Measurements from ENCODE around the gene SH2D3A.

Gene SH2D3A

DNA sequence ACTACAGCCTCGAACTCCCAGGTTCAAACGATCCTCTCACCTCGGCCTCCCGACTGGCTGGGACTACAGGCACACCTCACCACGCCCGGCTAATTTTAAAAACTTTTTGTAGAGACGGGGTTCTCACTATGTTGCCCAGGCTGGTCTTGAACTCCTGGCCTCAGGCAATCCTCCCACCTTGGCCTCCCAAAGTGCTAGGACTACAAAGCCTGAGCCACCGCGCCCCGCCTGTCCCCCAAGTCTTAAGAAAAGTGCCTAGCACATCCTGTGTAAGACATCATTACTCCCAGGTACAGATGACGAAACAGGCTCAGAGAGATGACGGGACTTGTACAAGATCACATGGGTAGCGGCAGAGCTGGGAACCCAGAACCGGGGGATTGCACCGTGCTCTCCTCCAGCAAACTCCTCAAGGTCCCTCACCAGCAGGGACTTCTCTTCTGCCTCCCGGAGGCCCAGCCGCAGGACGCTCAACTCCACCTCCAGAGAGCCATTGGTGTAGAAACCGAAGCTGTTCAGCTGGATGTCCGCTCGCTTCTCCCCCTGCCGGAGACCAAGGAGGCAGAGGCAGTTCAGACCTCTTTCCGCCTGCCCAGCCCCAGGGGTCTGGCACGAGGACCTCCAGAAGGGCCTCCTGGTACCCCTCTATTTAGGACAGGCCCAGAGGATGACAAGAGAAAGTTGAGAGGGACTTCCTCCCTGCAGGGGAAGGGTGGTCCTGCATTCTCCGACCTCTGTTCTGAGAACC is 30.9 kb downstream of the SH2D3A start:
- peak; percentile 80 for DNase-seq

DNA sequence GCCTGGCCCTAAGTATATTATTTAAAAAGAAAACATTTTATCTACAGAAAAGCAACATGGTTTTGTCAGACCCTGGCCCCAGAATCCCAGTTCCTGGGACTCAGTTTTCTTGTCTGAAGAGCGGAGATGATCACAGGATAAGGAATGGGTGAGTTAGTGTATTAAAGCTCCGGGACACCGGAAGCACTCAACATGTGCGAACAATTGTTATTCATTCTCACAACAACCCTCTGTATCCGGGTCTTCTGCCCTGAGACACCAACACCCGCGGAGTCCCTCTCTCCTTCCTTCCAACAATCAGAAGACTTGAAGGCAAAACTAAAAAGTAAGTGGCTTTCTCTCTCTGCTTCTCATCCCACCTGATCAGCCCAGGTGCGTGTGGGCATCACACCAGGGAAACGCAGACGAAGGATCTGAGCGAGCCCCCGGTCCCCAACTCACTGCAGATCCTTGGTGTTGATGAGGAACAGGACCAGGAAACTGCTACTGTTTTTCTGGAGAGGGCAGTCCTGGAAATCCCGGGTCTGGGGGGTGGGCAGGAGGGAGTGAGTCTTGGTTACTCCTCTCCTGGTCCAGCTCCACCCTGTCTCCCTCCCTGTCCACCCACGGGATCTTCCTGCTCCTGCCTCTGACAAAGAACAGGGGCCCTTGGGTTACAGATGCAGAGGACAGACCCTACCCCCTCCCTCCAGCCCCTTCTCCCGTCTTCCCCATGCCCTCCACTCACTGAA is 31.9 kb downstream of the SH2D3A start:
- no peak for DNase-seq

DNA sequence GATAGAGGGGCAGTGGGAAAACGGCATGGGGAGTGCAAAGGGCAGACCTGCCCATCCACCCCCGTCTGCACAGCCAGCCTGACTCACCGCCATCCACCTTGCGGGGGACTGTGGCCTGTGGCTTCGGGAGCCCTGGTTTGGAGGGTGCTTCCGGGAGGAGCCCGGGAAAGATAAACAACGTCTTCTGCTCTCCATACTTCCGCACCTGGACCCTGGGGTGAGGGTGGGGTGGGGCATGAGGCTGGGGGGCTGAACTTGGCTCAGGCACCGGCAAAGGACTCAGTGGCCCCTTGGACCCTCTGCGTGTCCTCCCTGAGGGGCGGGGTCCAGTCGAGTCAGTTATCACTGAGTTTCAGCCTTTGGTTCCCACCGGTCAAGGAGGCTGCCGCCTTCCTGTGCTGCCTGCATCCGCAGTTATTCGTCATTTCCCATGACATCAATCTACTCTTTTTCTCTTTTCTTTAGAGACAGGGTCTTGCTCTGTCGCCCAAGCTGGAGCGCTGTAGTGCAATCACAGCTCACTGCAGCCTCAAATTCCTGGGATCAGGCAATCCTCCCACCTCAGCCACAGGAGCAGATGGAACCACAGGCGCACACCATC is 33.0 kb downstream of the SH2D3A start:
- DNase-seq, result no peak

DNA sequence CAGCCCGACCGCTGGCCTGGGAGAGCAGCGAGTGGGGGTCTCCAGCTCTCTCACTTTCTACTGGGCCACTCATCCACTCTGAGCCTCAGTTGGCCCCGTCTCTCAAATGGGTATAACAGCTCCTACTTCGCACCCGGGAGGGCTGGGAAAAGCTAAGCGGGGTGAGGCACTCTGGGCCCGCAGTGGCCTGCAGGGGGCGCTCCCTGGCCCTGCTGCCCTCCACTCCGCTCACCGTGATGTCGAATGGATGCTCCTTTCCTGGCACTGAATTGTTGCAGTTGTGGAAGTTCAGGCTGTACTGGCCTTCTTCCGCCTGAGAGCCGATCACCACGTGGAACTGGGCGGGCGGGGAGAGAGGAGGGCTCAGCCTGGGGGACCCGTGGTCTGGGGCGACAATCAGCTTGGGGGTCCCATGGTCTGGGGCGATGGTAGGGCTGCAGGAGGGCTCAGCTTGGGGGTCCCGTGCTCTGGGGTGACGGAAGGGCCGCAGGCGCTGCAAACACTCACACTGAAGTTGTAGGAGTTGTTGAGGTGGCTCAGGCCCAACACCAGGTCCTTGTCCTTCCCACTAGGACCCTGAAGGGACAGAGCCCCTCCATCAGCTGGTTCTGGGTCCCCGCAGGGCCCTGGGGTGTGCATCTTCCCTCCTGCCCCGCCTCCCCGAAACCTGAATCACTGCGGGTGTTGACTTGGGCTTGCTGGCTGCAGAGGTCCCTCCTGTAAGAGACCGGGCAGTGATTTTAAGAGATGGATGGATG is 33.7 kb downstream of the SH2D3A start:
- no peak for DNase-seq

DNA sequence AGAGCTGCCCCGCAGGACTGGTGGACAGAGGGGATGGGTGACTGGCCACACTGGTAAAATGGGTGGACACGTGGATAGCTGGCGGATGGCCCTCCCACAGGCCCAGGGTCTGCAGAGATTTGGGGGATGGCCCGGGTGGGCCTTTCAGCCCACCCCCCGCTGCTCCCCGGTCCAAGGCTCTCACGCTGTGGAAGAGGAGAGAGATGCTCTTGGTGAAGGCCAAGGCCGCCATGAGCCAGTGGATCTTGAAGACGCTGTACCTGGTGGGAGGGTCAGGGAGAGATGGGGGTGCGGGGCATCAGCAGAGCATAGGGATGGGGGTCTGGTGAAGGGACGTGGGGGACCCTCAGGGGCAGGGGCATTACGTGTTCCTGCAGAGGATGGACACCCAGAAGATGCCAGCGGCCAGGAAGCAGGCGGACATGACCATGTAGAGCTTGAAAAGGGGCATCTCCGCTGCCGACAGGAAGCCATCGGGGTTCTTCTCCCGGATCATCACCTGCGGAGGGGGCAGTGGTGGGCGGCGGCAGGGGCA is 34.4 kb downstream of the SH2D3A start:
- no peak for DNase-seq

DNA sequence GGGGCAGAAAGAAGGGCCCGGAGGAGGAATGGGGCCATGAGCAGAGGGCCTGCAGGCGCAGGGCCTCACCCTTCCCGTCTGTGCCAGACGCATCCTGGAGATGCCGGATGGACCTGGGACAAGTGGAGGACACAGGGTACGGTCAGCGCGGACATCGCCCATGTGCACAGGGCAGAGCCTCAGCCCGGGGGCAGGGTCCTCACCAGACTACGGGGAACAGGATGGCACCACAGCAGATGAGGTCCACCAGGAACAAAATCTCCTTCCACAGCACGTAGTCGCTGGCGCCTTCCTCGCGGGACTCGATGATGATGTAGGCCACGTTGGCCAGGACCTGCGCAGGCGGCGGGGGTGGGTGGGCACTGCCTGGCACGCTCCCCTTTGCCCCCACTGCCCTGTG is 35.4 kb downstream of the SH2D3A start:
- DNase-seq, result no peak

DNA sequence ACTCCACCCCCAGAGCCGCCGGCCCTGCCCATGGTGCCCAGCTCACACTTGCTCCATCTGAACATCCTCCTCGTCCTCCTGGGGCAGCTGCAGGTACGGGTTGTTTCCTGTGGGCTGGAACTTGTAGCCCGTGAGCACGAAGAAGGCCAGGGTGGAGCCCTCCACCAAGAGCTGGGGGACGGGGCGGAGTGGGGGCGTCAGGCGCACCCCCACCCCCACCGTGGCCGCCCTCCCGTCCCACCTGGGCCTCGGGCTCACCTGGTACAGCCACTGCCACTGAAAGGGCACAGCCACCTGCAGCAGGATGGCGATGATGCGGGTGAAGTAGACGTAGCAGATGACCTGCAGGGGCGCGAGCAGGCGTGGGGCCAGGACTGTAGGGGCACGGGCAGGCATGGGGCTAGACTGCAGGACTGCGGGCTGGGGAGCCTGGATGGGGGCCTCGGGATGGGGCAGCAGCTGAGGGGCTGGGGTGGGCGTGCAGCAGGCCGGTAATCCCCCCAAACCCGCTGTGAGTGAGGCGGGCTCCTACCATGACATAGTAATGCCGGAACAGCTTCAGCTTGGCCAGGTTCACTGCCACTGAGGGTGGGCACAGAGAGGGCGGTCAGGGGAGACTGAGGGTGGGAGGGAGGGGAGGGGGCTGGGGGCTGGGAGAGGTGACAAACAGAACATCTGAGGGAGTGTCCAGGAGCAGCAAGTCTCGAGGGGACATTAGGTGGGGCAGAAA is 36.1 kb downstream of the SH2D3A start:
- DNase-seq, result no peak

DNA sequence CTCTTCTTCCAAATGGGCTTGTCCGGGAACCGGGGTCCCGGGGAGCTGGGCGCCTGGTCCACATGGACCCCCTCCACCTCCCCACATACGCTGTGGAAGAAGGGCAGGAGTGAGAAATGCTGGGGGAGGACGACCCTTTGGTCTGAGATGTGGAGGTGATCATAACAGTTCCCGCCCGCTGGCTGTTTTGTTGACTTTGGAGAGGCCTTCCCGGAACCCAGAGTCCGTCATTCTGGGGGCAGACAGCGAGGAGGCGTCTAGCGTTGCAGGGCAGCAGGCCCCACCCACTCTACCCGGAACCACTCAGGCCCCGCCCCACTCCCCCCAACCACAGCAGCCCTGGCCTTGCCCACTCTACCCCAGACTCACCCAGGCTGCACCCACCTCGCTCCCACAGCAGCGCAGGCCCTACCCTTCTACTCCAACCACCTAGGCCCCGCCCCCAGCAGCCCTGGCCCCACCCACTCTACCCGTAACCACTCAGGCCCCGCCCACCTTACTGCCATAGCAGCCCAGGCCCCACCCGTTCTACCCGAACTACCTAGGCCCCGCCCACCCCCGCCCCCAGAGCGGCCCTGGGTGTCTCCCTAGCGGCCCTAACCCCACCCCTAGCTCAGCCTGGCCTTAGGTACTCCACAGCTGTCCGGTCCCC is 37.0 kb downstream of the SH2D3A start:
- DNase-seq, result no peak

DNA sequence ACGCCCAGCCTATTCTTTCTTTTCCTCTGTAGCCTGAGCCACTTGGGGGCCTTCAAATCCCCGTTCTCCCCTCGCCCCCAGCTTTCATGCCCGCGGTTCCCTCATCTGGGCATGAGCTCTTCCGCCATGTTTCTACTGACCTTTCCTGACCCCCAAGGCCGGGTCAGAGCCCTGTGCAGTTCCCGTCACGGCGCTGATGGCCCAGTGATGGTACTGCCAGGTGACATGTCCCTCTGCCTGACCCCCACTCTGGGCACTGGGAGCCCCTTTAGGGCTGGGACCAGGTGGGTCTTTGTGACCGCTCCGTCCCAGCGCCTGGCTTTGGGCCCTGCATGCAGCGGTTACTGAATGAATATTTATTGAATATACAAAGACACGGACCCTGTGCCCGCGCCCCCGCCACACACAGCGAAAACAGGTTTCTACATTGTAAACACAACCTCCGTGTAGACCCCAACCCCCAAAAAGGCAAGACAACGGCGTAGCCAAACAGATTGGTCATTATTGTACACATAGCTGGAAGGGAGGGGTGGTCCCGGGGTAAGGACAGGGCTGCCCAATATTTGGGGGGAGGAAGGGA is 37.6 kb downstream of the SH2D3A start:
- DNase-seq, result no peak

DNA sequence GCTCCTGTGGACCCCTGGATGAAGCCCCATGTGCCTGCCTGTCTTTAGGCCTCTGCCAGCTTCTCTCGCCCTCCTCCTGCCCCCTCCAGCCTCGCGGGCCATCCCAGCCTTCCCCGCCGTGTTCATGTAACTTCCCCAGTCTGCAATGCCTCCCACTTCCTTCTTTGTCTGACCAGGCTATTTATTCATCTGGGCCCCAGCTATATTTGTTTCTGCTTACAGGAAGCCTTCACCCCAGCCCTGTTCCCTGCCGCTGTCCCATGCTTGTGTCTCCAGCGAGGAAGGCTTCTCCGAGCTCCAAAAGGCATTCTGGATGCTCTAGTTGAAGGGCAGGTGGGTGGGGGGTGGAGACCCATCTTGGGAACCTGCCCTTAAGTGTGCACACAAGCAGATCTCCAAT is 38.9 kb downstream of the SH2D3A start:
- DNase-seq, result no peak

DNA sequence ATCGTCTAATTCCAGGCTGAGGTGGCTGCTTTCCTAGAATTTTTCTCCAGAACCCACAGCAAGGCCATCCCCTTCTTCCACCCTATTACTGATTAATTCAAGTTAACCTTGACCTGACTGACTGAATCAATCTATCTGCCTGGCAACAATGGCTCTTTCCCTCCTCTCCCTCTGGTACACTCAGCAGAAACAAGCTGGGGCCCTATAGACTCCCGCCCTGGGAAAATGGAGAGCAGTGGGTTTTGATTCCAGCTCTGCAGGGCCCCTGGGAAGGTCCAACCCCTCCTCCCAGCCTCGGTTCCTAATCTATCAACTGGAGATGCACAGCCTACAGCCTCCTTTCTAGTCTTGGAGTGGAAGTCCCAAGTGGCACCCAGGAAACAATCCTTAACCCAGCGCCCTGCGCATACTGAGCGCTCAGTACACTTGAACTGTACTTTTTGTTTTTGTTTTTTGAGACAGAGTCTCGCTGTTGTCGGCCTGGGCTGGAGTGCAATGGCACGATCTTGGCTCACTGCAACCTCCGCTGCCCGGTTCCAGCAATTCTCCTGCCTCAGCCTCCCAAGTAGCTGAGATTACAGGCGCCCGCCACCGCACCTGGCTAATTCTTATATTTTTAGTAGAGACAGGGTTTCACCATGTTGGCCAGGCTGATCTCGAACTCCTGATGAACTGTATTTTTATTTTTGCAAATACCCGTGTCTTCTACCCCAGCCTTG is 41.6 kb downstream of the SH2D3A start:
- DNase-seq, result no peak

DNA sequence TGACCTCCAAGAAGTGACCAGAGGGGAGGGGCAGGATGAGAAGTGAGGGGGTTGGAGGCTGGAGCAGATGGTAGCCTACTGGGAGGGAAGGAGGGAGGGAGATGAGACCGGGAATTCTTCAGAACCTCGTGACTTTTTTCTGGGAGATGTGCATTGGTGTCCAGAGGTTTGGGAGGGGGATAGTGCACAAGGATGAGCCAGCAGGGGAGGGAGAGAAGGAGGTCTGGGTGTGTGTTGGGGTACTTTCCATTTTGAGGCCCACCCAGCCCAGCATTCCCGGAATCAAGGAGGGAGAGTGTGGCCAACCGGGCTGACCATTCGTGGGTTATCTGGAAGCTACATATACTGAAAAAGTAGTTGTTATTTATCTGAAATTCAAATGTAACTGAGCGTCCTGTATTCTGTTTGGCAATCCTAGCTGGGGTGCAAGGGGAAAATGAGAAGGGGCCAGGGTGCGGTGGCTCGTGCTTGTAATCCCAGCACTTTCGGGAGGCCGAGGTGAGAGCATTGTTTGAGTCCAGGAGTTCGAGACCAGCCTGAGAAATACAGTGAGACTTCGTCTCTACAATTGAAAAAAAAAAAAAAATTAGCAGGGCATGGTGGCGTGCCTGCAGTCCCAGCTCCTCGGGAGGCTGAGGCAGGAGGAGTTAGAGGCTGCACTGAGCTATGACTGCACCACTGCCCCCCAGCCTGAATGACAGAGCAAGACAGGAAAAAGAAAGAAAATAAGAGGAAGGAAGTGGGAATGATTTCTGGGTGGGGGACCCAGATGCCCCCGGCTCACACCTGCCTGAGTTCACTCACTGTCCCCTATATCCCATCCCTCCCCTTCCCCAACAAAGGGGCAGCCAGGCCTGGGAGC is 42.4 kb downstream of the SH2D3A start:
- no peak for DNase-seq

DNA sequence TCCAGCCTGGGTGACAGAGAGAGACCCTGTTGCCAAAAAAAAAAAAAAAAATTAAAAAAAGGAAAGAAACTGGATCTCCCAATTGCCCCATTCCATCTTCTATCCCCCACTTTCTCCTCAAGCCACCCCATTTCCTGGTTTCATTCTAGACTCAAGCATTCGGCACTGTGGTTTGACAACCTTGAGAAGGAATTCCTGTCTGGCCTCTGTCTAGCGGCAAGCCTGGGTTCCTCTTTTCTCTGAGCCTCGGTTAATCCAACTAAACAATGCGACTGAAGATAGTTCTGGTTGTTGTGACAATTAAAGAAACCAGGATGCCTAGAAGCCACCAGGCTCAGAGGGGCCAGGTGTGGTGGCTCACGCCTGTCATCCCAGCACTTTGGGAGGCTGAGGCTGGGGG is 43.5 kb downstream of the SH2D3A start:
- no peak for DNase-seq

DNA sequence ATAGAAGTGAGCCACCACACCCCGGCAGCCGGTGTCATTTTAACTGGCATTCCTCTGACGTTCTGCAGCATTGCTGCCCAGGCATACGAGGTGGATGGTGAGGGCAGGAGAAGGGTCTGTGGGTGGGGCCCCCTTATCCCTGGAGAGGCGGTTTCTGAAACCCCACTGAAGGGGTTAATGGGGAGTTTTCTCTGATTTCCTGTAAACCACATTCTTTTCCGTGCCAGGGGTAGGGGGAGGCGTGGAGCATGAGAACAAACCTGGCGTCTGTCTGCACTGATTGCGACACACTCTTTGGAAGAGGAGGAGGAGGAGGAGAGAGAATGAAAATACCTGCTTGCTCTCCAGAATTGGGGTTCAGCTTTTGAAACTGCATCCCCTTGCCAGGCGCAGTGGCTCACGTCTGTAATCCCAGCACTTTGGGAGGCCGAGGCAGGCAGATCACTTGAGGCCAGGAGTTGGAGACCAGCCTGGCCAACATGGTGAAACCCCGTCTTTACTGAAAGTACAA is 44.1 kb downstream of the SH2D3A start:
- DNase-seq, result no peak

DNA sequence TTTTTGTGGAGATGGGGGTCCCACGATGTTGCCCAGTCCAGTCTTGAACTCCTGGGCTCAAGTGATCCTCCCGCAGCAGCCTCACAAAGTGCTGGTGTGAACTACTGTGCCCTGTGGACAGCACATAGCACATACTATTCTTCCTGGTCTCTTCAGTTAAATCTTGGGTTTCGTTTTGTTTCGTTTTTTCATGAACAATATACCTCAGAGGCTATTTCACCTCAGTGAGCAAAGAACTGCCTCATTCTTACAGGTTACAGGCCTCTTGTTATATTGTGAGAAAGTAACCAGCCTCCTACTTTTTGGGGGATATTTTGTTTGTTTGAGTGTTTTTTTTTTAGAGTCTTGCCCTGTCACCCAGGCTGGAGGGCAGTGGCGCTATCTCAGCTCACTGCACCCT is 45.5 kb downstream of the SH2D3A start:
- DNase-seq, result no peak

DNA sequence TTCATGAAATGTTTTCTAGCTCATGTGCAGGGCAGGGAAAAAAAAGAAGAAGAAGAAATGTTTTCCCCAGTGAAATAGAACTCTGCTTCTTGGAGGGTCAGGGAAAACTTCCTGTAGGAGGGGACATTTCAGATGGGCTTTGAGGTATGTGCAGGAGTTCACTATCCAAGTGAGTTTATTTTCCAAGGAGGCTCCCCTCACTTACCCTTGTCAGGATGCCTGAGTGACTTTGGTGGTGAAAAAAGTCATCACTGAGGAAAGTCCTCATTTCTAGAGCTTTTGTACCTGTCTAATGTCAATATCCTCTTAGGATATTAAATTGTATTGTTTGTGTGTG is 46.1 kb downstream of the SH2D3A start:
- no peak for DNase-seq

DNA sequence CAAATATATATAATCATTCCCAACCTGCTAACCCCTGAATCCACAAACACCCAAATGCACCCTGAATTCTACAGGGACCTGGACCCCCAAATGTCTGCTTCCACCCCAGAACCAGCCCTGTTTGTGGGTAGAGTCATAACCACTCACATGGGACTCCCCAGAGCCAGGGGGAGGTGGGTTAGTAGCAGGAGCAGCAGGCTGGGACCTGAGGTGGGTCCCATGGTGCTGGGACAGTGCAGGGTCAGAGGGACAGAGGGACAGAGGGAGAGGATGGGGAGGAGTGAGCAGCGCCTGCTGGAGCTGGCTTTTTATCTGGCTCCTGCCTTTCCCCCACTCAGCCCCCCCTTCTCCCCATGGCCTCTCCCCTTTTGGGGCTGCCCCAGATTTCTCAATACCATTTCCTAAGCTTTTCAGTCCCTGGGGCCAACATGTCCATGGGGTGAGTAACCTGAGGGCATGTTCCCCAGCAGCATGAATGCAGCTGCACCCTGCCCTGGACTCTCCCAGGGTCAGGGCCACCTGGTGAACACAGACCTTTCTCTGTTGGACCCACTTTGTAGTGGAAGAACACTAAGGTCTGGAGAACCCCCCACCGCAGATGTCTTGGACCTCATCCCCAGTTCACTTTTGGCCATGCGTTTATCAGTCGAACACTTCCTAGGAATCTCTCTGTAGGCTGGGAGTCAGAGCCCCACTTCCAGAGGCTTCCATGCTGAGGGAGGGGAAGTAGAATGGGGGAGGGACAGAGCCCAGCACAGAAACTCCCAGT is 46.7 kb downstream of the SH2D3A start, which contains the start of gene C3:
Gene C3 (minus strand): TSS at position 282 of the 769 bp plus-strand sequence. CDS start 61 bp downstream, at position 221.
- no peak for DNase-seq

DNA sequence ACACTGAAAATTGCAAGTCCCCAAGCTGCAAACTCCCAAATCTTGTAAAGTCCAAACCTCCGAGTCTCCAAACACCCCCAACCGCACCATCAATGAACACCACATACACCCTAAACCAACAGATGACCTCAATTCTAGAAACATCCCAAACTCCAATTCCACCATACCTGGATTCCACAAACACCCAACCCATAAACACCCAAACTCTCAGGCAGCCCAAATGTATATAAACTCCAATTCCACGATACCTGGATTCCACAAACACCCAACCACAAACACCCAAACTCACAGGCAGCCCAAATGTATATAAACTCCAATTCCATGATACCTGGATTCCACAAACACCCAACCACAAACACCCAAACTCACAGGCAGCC is 47.3 kb downstream of the SH2D3A start:
- DNase-seq, result no peak

DNA sequence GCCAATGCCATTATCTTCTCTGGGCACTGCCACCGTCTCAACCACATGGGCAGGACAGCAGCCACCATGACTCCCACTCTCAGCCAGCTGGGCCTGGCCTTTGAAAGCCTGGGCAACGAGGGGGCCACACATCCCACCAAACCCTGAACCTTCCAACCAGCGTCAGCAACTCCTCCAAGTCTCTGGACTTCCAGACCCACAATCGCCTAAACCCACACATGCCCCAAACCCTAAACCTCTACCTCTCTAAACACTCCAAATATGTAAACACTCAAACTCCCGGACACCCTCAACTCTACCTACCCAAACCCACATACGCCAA is 47.7 kb downstream of the SH2D3A start:
- DNase-seq, result no peak
